HG03520 (cell line): ENCODE results near the gene KCNJ14.

ENCODE experiments used
- ATAC-seq: cut with Tn5 transposase; IDR thresholded peaks from one replicate; pipeline ENCODE4 v1.9.1; 2021; ENCODE audit warnings: mild to moderate bottlenecking, moderate library complexity; ENCODE audit not compliant: unreplicated experiment

Gene KCNJ14

GRCh38 chr19:48469934-48470680 is 14.7 kb downstream of the KCNJ14 start:
- ATAC-seq: no peak

GRCh38 chr19:48470856-48471255 is 15.5 kb downstream of the KCNJ14 start:
- no peak for ATAC-seq

- no peak for ATAC-seq
Observed at GRCh38 chr19:48471836-48472235, 16.5 kb downstream of the KCNJ14 start.

GRCh38 chr19:48473161-48473966 is 18.0 kb downstream of the KCNJ14 start:
- ATAC-seq: no peak

GRCh38 chr19:48474084-48474592 is 18.8 kb downstream of the KCNJ14 start:
- ATAC-seq: no peak

GRCh38 chr19:48475369-48476068 is 20.1 kb downstream of the KCNJ14 start:
- no peak for ATAC-seq

GRCh38 chr19:48476176-48476575 is 20.8 kb downstream of the KCNJ14 start:
- ATAC-seq: no peak

- ATAC-seq: no peak
Observed at GRCh38 chr19:48477067-48477685, 21.8 kb downstream of the KCNJ14 start.

- no peak for ATAC-seq
Observed at GRCh38 chr19:48477698-48478338, 22.4 kb downstream of the KCNJ14 start.

- no peak for ATAC-seq
Observed at GRCh38 chr19:48478339-48479256, 23.2 kb downstream of the KCNJ14 start.

- no peak for ATAC-seq
Observed at GRCh38 chr19:48479686-48480085, 24.3 kb downstream of the KCNJ14 start.

- no peak for ATAC-seq
Observed at GRCh38 chr19:48480183-48480557, 24.8 kb downstream of the KCNJ14 start.

GRCh38 chr19:48480558-48481500 is 25.5 kb downstream of the KCNJ14 start:
- no peak for ATAC-seq

- no peak for ATAC-seq
Observed at GRCh38 chr19:48481846-48482639, 26.7 kb downstream of the KCNJ14 start.

- ATAC-seq: no peak
Observed at GRCh38 chr19:48483301-48483700, 27.9 kb downstream of the KCNJ14 start.

- no peak for ATAC-seq
Observed at GRCh38 chr19:48484247-48484893, 29.0 kb downstream of the KCNJ14 start.
